Fibroblast of the aortic adventitia (primary cell): ENCODE measurements around the gene POLD2. TPM values are rescaled to one million over a fixed set of nuclear protein-coding genes. Genes with fewer than 3 reads are reported as not detected.

ENCODE experiments used
- DNase-seq: peaks from one replicate; pipeline ENCODE4 v3.0.0-alpha.2; 2010; ENCODE audit warnings: low read depth
- H3K4me3 ChIP-seq: 2 replicates; pipeline ENCODE4 v1.5.1; 2011; ENCODE audit warnings: low read depth, mild to moderate bottlenecking, control low read depth, low read length, moderate library complexity
- CTCF ChIP-seq: IDR thresholded peaks from 2 replicates; pipeline ENCODE4 v1.5.1; 2011; ENCODE audit warnings: mild to moderate bottlenecking, low read length, control low read depth, inconsistent platforms; ENCODE audit not compliant: insufficient read depth
- total RNA-seq: library from RNA; depleted of rRNA; stranded (reverse); fragments of >200 nt; gene quantifications from 2 replicates; pipeline ENCODE4 v1.2.3, GENCODE V29; 2012; ENCODE audit warnings: low replicate concordance

POLD2 gene
- total RNA-seq, 1 donor, result 87.9 TPM

- no peak for TF ChIP-seq CTCF
- no peak overlapping the region for H3K4me3 ChIP-seq
- no peak for DNase-seq
Observed at GRCh38 chr7:44157116-44158080, 34.0 kb upstream of the POLD2 start.

- no peak overlapping the region for H3K4me3 ChIP-seq
- TF ChIP-seq CTCF, result no peak
- DNase-seq, result no peak
Observed at GRCh38 chr7:44156453-44157010, 33.2 kb upstream of the POLD2 start.

- no peak overlapping the region for H3K4me3 ChIP-seq
- no peak for TF ChIP-seq CTCF
- no peak for DNase-seq
Observed at GRCh38 chr7:44155191-44156185, 32.1 kb upstream of the POLD2 start.

GRCh38 chr7:44154703-44155102 lies 31.4 kb upstream of the POLD2 start:
- no peak for DNase-seq
- H3K4me3 ChIP-seq, result no peak overlapping the region
- TF ChIP-seq CTCF, result no peak

- no peak overlapping the region for H3K4me3 ChIP-seq
- TF ChIP-seq CTCF, result no peak
- DNase-seq, result no peak
Observed at GRCh38 chr7:44153948-44154335, 30.6 kb upstream of the POLD2 start.
